ENCODE results near the gene CTIF.

DNA sequence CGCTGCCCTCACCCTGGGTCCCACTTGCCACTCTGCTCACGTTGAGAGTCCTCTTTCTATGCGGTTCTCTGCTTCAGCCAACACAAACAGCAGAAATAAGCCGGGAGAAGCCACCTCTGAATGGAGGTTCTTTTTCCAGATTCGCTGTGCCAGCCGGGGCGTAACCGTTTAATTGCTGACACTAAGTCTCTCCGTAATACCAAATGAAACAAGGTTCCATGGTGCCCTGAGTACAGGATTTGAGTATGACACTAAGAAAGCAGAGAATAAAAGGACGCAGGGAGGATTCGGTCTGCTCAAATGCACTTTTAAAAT, 37.6 kb downstream of the CTIF start:
- TF ChIP-seq, protein P1, sequence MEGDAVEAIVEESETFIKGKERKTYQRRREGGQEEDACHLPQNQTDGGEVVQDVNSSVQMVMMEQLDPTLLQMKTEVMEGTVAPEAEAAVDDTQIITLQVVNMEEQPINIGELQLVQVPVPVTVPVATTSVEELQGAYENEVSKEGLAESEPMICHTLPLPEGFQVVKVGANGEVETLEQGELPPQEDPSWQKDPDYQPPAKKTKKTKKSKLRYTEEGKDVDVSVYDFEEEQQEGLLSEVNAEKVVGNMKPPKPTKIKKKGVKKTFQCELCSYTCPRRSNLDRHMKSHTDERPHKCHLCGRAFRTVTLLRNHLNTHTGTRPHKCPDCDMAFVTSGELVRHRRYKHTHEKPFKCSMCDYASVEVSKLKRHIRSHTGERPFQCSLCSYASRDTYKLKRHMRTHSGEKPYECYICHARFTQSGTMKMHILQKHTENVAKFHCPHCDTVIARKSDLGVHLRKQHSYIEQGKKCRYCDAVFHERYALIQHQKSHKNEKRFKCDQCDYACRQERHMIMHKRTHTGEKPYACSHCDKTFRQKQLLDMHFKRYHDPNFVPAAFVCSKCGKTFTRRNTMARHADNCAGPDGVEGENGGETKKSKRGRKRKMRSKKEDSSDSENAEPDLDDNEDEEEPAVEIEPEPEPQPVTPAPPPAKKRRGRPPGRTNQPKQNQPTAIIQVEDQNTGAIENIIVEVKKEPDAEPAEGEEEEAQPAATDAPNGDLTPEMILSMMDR (conservative IDR thresholded peaks at IDR 0.05; ENCODE audit: low read length), result no peak
- TF ChIP-seq EZH2phosphoT487 (IDR thresholded peaks at IDR 0.05; ENCODE audit: borderline replicate concordance, low read depth, low read length), result no peak

Measured in OCI-LY7 (cell line).